Stimulated activated CD4-positive, alpha-beta T cell treated with anti-CD3 and anti-CD28 coated beads, Interleukin-4, amount 100 ng/mL, for 48 hours (primary cell): ENCODE measurements around the gene CRACDL.

Experiments used
- DNase-seq, 2 donors: peaks; one replicate each; pipeline ENCODE4 v3.0.0-alpha.2; 2020; ENCODE audit warnings: low read depth in 2 of 2

The CRACDL gene

DNA sequence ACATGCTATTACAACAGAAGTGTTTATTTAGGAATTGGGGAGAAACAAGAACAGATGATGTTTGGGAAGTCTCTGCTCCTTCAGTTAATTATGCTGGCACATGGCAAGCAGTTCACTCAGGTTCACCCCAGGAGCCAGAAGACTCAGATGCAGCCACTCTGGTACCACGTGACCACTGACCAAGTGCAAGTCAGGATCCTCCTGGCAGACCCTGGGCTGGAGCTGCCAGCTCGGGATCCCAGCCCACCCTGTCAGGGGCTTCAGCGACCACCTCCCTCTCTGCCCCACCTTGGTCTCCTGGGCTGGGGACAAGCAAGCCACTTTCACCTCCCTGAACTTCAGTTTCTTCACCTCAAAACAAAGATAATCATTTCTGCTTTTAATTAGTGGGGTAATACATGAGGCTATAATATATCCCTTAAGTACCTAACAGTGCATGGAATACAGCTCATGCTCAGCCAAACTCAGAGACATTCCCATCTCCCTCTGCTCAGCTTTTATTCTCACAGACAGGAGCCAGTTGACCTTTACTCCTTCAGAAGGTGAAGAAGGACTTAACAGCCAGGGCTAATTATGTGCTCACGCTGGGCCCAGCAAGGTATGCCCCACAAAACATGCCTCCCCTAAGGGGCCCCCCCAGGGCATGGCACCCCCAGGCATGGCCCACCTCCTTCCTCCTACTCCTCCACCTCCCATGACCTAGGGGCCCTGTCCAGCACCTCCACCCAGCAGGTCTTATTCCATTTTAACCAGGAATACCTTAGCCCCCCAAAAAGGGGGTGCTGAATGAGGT lies 11.8 kb downstream of the CRACDL start:
- DNase-seq: no peak

DNA sequence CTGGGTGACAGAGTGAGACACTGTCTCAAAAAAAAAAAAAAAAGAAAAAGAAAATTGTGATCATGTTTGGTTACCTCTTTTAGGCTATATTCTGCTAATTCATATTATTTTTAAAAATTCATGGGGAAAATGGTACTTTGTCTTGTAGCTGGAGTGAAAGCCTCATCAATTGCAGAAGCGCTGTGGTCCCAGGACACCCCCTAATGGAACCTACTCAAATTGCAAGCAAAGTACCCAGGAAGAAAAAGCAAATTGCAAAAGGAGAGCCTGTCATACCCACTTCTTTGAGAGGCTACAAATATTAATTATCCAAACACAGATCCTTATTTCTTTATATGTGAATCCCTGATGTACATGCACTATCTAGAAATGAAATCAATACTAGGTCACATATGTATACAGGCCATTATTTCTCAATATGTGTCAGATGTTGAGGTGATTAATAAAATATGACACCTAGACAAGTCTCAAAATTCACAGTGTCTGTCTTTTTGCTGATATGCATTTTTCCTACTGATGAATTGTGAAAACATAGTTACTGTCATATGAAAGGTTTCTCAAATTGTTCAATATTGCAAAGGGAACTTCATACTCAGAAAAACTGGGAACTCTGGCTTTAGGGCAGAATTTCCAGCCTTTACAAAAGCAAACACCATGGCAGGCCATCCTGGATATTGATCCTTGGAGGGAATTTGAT lies 12.6 kb downstream of the CRACDL start:
- no peak for DNase-seq

DNA sequence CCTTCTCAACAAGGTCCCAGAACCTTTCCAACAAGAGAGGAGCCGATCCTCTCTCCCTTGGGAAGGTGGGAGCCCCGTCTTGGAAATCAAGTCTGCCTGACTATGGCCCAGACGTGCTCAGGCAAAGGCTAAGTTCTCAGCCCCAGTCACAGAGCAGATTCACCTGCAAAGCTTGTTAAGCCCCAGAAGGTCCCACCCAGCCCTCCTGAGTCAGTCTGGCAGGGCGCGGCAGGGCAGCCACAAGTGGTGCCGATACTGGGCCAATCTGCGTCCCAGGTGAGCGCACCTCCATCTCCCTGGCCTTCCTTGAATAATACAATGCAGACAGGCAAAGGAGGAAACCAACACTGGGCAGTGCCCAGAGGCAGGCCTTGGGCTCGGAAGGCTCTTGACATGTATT lies 15.0 kb downstream of the CRACDL start:
- DNase-seq: no peak

DNA sequence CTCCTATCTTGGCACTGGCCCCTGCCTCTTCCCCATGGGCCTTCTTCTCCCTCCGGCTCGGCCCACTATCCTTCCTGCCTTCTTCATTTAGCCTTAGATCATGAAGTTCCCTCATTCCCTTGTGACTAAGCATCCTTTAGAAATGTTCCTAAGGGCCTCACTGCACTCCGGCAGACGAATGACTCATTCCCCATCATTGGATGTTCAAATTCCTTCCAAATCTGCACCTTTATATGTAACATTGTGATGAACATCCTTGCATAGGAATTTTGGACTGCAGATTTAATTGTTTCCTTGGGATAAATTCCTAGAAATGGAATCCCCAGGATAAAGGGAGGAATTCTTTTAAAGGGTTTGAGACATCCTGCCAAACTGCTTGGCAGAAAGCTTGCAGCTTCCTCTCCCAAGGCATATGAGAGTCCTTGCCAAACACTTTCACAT lies 19.0 kb downstream of the CRACDL start:
- DNase-seq: no peak

DNA sequence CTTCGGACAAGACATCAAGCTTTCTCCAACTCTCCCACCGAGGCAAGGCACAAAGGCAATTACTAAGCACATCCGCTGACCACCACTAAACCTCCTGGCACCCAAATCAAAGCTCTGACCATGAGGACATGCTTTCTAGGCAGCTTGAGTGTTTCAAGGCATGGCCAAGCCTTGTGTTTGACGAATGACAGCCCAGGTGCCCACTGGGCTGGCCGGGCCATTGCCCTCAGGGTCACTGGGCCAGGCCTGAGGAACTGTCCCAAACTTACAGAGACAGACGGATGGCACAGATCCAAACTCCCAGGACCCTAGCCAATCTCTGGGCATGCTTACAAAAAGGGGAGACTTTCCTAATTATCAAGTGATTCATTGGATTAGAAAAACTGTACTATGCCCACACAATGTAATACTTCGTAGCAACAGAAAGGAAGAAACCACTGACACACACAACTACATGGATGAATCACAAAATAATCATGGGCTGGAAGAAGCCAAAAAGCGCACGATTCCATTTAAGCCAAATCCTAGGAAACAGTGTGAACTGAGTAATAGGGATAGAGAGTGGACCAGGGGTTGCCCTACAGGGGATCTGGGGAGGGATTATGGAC lies 20.2 kb downstream of the CRACDL start:
- no peak for DNase-seq

DNA sequence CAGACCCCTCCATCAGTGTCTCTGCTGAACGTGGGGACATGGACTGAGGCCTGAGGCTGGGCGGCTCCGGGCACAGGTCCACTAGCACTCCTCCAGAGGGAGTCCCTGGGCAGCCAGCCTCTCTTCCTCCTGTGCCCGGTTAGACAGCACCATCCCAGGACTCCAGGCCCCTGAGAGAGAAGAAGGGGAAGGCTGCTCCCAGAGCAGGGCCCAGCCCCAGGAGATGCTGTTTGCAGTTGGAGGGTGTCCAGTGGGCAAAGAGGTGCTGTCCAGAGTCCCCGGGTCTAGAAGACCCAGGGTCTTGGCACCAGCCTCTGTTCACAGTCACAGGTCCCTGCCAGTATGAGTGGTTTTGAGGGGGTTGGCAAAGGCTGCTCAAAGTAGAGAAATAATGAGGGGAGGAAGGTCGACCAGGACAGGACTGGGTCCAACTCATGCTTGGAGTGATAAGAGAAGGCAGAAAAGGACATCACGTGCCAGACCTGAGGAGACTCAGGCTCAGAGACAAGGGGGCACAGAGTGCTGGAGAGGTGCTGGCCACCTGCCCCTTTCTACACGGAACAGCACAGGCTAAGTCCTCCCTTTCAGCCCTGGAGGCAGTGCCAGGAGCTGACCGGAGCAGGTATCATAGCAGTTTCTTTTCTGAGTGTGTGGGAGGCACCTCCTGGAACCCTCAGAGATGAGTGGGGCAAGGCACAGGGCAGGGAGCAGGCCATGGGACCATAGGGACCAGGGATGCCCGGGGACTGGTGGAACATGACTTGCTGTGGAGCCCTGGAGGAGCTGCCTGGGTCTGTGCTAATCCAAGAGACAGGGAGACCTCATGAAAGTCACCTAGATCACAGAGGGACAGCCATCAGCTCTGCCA lies 21.1 kb downstream of the CRACDL start:
- DNase-seq: no peak

DNA sequence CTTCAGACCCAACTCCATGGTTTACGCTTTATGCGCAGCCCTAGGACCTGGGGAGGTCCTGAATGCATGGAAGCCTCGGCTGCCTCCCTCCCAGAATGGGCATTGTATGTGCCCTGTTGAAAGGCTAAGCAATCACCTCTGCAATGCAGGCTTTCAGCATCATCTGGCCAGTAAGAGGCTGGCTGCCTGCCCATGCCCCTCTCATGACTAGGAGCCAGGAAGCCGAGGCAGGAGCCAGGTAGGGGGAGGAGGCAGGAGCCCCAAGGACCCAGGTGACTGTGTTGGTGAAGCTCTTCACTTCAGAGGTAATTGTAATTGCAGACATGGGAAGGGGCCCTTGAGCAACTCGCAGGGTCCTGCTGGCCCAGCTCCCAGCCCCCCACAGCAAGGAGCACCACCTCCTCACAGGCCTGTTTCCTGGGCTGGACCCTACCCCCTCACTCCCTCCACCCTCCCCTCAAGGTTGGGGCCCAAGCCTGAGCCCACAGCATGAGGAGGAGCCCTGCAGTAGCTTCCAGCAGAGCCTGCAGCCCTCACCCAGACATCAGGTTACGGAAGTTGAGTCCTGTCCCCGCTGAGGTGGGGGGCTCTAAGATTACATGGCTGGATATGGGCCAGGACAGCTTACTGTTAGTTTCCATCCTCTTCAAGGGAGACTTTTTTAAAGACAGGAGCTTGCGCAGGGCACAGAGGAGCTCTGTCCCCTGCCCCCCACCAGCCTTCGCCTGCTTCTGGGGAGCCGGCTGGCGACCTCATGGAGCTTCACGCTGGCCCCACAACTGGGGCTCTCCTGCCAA lies 21.9 kb downstream of the CRACDL start:
- DNase-seq: no peak

DNA sequence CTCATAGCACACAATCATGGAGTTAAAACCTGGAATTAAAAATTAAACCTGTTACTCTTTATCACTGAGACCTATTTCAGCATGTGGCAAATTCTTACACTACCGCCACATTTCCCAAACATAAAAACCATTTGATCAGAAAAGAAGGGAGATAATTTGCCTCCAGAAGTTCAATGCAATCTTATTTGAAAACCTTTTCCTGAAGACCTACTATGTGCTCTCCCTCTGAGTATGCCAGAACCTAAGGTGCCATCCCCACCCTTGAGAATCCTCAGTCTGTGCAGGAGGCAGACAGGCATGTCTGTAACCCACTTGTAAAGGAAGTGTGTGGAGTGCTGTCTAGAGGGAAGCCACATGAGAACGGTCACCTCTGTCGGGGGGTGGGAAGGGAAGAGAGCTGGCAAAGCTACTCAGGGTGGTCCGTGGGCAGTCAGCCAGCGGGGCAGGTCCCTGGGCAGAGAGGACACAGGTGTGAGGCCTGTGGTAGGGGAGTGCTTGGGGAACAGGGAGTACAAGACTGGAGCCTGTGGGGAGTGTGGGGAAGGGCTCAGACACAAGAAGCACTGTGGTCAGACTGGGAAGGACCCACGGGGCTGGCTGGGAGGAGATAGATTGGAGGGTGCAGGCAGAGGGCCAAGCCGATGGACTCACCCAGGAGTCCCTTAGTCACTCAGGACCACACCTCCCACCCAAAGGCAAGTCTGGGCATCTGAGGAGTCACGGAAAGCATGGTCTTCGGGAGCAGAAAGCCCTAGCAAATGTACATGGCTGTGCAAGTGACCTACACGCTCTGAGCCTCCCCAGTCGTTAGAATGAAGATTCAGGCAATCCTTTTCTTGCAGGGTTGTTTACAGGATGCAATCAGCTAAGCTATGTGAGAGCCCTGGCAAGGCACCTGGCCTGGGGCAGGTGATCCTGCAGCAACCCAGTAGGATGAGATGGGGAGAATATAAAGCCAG lies 22.8 kb downstream of the CRACDL start:
- no peak for DNase-seq

DNA sequence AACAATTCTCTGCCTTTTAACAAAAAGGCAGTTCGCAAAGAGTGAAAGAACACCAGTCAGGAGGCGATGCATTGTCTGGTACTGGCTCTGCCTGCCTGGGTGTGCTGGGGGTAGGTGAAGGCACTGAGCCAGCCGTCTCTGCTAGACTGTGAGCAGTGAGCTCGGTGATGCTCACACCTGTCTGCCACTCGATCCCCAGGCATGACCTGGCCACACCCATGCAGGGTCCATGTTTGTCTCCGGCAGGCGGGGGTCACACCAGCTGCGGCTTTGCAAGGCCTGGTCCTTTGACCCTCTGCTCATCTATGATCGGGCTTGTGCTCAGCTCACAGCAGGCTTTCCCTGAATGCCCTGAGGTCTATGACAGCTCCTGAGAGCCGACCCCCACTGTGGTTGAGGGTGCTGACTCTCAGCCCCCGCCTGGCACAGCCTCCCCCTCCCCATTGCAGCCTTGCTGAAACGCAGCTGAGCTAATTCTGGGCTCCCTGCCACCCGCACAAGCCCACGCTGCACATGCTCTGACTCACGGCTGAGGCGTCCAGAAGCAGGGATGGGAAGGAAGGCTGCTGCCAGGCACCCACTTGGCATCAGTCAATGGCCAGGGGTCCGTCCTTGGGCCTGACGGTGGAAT lies 23.7 kb downstream of the CRACDL start:
- no peak for DNase-seq

DNA sequence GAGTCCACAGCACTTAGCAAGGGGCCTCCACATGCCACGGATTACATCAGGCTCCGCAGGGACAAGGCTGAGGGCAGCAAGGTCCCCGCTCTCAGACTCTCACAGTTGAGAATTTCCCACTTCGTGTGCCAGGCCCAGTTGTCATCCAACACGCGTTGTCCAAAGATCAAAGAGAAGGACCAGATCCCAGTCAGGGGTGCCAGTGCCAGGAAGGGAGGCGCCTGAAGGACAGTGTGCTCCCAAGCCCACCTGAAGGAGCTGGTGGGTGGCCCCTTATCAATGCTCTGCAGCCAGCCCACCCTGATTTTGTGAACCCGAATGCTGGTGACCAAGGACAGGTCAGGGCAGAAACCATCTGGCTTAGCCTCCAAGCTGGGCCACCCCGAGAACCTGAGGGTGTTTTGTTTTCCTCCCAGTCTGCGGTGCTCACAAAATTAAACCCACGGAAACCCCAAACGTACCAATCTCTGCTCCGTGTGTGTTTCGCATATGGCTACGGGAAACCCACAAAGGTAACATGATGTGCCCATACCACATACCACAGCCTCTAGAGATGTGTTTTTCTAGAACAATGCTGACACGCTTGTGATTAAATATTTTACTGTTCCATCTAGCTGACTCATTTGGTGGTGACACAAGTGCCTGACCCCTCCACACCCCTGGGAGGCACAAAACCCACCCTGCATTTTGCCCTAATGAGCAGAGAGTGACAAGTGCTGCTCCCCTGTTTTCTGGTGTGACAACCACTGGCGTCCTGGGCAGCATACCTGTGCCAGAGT lies 24.5 kb downstream of the CRACDL start:
- no peak for DNase-seq

DNA sequence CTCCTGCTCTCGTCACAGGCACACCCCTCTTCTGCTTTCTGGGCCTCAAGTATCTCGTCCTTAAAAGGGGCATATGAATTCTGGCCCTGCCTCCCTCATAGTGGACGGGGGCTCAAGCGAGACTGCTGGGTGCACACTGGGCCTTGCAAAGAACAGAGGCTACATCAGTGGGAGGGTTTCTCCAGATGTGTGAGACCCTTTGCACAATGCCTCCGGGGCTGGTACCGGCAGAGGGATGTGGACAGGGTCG lies 25.0 kb downstream of the CRACDL start:
- DNase-seq: no peak

DNA sequence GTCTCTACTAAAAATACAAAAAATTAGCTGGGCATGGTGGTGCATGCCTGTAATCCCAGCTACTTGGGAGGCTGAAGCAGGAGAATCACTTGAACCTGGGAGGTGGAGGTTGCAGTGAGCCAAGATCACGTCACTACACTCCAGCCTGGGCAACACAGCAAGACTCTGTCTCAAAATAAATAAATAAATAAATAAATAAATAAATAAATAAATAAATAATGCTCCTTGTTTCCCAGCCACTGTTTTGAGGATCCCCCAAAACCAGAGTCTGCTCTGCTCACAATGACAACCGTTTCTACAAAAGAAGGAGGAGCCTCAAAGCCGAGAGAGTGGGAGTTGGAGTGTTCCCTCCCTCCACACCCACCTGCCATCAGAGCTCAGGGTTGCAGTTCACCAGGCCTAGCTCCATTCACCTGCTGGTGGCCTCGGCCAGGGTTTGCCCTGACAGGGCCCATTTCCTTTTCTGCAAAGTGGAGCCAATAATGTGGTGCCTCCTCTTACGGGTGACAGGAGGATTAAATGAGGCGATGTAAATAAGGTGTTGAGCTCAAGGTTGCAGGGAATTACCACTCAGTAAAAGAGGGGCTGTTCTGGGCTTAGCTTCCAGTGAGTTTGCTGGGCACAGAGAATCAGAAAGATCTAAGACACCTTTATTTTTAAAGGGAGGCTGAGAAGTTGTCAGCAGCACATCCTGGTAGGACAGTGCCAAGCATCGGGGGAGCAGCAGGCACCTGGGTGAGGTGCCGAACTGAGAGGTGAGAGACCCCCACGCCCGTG lies 25.5 kb downstream of the CRACDL start:
- no peak for DNase-seq

DNA sequence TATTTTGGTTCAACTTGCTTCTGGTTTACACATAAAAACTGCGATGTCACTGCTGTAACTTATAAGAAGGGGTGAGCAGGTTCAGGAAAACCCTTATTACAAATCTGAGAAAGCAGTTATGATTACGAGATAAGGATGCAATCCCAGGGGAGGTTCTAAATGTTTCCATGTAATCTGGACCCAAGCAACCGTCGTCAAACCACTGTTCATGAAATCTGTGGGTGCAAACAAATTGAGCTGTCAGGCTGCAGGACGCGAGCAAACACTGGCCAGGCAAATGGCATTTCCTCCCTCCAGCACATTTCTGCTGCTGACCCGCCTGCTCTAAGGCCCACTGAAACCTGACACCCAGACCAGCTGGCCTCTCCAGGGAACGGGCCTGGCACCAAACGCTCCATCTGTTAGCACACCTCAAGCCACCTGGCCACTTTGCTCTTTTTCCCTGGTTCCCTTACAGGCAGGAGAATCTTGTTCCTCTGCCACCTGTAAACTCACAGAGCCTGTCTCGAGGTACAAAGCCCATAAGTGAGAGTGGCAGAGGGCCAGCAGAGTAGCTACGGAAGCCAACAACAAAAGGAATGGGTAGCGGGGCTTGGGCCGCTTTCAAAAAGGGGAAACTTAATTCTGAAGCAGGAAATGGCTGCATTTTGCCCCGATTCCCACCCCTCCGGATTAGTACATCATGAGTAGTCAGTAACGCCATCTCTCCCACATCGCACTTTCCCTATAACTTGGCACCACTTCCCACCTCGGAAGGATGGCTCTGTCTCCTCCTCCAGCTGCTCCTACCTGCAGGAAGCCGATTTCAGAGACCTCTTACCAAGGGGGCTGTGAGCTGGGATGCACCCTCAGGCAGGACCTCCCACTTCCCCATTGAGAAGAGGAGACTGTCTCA lies 26.5 kb downstream of the CRACDL start:
- no peak for DNase-seq

DNA sequence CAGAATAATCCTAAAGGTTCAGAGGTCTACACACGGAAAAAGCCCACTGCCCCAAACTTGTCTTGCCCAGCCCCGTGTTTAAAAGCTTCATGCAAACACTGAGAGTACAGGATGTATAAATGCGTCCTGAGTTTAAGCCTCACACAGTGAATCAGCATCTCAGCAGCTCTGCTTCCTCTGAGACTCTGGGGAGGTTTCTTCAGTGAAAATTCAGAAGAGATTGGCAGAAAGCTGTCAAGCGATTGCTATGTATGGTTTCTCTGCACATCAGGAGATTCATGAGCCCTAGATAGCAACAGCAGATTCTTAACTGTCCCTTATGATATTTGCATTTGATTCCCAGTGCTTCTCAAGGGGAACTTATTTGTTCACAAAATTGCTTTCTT lies 27.1 kb downstream of the CRACDL start:
- DNase-seq: no peak

DNA sequence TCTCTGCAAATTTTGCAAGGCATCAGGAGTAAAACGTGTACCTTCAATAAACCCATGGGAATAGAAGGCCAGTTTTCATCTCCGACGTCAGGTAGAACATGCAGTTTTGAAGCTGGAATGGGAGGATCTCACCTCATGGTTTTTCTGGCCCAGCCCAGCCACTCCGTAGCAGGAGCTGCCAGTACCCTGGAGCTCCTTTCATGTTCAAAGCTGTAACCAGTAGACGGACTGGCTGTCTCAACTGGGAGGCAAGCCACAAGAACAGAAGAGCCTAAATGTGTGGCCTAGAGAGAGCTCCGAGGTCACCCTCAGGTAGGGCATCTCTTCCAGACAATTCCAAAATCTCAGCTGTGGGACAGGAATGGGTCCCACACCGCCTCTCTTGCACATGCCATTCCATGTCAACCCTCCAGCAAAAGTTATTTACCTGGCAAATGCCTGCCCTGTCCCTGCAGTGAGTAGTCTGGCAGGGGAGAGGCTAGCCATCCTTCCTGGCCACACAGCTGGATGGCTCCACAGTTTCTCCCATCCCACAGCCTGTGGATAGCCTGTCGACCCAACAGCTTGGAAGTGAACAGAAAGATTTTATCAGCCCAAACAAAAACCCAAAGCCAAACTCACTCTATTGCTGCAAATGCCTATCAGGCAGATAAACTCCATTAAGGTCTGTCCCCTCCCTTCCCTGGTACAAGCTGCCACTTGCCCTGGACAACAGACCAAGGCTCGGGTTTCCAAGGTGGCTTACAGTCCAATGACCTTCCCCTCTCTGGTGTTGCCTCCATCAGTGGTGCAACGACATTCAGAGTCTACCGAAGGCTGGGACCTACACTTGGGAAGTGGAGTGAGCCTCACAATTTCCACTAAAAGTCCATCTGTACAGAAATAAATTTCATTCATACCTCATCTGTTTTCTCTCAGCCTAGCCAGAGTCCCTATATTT lies 27.8 kb downstream of the CRACDL start:
- DNase-seq: no peak

DNA sequence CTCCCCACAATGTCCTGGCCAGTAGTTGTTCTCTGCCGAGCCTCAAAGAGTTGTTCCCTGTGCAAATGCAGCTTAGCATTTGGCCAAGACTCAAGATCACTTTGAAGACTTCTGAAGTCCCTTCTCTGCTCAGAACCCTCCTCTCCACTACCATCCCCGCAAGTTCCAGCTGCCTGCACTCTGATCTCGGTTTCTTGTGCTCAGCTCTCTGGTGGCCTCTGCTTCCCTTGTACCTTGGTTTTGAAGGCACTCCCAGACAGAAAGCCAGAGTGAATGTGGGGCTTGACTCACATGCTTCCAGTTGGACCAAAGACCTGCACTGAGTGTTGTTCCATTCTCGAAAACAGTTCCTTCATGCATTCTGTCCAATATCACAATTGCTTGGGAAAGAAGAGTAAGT lies 28.6 kb downstream of the CRACDL start:
- DNase-seq: no peak
